ENCODE results near the gene HDAC4. TPM values are rescaled to one million over a fixed set of nuclear protein-coding genes. Genes with fewer than 3 reads are reported as not detected.
"Not testable (repeated sequence)": the region's sequence is repeated elsewhere in the genome, so short reads cannot be mapped to it uniquely, and the experiment has no call there.

Gene HDAC4
- polyA plus RNA-seq, 3 donors, result 12.3 to 22.6 (median 14.5) TPM

DNA sequence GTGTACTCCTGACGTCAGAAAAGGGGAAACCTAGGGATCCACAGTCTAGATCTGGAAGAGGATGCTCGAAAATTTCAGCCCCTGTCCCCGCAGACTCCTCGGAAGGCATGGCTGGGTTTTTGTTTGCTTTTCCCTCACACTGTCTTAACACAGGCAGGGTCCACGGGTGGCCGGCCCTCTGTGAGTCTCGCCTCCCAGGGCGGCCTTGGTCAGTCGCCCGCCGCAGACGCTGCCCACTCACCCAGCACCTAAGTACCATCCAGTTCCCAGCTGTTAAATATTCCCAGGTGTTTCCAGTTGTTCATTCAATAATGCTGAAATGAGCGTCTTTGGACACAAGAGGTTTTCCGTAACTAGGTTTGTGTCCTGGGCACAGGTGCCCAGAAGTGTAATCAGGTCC, 359.8 kb downstream of the HDAC4 start:
- no peak for DNase-seq (ENCODE audit: extremely low read depth in 1 of 11, low read depth in 9 of 11, low spot score in 4 of 11)

DNA sequence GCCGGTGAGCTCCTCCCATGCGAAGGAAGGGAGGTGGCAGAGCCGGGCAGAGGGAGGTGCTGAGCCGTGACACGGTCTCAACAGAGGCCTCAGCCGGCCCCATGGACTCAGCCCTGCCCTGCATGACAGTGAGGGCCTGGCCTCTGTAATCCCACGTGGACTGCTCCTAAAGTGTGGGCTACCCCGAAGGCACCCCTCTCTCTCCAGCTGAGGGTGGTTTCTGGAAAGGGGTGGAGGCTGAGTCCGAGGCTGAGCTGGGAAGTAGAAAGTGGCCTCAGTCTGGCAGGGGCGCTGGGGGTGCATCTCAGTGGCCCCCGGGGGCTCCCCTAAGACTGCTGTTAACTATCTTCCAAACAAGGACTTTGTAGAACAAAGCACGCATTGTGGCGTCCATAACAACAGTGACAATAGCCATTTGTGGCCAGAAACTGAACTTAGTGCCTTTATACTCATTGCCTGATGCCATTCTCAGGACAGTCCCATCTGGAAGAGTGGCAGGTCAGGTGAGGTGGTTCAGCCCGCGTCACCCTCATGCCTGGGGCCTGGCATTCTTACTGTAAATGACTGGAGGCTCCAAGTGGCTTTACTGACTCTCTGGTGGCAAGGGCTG, 360.6 kb downstream of the HDAC4 start:
- DNase-seq (ENCODE audit: extremely low read depth in 1 of 11, low read depth in 9 of 11, low spot score in 4 of 11), result no peak

DNA sequence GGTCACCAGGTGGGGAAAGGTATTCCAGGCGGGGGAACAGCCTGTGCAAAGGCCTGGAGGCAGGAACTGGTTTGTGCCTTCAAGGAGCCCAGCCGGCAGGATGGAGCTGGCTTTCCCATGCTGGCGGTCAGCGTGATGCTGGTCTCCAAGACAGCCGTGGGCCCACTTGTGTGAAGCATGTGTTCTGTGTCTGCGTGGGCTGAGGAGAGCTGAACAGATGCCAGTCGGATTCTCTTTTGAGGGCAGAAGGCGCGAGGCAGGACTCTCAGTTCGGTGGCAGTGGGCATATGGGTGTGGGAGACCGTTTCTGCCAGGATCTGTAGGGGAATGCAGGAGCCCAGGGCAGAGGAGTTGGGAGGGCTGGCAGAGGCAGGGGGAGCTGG, 361.4 kb downstream of the HDAC4 start:
- no peak for DNase-seq (ENCODE audit: extremely low read depth in 1 of 11, low read depth in 9 of 11, low spot score in 4 of 11)

DNA sequence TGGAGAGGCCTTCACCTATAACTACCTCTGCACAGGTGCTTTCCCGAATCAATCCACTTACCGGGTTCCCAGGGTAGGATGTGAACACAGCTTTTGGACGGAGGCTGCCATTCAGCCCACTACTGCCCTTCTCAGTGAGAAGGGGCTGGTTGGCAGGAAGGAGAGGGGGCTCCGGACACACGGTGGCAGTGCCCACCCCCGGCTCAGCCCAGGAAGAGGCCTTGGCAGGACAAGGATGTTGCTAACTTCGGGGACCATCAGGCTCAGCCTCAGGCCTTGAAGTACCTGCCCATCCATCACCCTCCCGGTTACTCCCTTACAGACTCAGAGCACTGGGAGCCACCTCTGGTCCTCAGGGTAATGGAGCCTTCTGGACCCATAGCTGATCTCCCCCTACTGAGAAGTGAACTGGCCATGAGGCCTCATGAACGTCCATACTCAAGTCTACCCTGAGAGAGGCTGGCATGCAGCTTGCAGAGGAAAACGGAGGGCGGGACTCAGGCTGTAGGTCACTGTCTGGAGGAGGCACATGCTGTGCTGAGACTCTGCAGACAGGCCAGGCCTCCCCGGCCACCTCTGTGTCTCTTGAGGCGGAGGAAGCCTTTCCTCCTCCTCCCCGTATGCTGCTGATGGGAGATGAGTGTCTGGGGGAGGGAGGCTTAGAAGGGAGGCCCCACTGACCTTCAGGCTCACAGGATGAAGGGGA, 361.9 kb downstream of the HDAC4 start:
- DNase-seq (ENCODE audit: extremely low read depth in 1 of 11, low read depth in 9 of 11, low spot score in 4 of 11), result no peak

DNA sequence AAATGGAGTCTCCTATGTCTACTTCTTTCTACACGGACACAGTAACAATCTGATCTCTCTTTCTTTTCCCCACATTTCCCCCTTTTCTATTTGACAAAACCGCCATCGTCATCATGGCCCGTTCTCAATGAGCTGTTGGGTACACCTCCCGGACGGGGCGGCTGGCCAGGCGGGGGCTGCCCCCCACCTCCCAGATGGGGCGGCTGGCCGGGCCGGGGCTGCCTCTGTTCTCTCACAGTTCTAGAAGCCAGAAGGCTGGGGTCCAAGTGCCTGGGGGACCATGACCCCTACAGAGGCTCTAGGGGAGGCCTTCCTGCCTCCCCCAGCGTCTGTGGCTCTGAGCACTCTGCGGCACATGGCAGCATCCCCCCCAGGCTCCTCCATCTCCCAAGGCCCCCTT, 362.5 kb downstream of the HDAC4 start:
- not testable (repeated sequence) for DNase-seq (ENCODE audit: extremely low read depth in 1 of 11, low read depth in 9 of 11, low spot score in 4 of 11)

DNA sequence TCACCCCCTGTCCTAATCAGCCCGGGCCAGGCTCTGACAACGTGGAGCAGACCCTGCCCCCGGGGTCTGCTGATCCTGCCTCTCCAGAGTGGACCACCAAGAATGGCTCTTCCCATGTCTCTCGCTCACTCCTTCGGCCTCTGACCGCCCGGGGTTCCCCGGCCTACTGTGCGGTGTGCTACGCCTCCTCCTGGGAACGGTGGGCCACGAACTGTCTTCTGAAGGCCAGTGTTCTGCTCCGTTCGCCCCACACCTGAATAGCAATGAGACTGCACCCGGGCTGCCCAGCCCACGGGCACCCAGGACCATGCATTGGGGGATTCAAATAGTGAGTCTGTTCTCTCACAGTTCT, 363.3 kb downstream of the HDAC4 start:
- no peak for DNase-seq (ENCODE audit: extremely low read depth in 1 of 11, low read depth in 9 of 11, low spot score in 4 of 11)

DNA sequence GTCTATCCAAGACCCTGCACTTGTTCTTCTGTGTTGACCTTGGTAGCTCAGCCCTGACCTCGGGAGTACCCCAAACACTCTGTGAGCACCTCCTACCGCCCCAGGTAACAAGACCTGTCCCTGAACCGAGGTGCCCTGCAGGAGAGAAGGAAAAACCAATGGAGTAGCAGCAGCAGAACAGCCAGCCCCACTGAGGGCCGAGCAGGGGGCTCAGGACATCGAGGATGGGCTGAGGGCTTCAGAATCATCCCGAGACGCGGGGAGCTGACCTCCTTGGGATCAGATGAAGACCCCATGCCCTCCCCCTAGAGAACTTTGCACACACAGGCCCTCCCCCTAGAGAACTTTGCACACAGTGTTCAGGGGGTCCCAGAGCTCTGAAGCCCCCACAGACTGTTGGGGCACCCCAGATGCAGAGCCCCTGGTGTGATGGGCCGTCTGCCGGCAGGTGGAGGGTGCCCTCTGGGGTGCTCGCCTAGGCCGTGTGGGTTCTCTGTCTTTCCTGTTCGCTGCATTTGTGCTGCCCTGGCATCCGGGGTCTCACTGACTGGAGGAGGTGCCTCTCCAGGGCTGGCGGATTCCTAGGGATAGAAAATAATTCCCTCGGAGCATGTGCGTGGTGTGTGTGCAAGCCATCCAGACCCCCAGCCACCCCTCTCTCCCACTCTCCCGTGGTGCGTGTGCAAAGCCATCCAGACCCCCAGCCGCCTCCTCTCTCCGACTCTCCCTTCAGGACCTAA, 363.8 kb downstream of the HDAC4 start:
- DNase-seq (ENCODE audit: extremely low read depth in 1 of 11, low read depth in 9 of 11, low spot score in 4 of 11), result no peak

DNA sequence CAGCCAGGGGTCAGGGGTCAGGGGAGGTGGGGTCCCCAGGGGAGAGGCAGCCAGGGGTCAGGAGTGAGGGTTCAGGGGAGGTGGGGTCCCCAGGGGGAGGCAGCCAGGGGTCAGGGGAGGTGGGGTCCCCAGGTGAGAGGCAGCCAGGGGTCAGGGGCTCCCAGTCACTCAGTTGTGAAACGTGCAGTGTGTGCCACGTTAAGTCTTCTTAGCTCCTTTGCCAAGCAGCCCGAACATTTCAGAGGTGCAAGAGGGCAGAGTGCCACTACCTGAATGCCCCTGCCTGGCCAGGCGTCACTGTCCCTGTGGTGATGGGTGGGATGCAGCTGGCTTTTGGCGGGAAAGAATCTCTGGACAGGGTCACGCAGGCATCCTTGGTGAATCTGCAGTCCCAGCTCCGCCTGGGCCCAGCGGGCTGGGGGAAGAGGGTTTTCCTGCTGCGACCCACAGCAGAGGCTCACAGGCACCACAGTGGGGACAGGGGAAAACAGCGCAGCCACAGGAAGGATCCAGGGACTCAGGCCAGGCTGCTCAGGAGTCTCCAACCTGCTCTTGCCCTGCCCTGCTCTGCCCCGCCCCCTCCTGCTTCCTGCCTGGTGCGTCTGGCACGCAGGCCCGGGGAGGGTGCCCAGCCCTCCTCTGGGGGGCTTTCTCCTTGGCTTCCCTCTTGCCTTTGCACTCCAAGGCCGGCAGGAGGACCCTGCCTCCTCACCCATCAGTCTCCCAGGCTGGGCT, 364.7 kb downstream of the HDAC4 start:
- DNase-seq (ENCODE audit: extremely low read depth in 1 of 11, low read depth in 9 of 11, low spot score in 4 of 11), result no peak

DNA sequence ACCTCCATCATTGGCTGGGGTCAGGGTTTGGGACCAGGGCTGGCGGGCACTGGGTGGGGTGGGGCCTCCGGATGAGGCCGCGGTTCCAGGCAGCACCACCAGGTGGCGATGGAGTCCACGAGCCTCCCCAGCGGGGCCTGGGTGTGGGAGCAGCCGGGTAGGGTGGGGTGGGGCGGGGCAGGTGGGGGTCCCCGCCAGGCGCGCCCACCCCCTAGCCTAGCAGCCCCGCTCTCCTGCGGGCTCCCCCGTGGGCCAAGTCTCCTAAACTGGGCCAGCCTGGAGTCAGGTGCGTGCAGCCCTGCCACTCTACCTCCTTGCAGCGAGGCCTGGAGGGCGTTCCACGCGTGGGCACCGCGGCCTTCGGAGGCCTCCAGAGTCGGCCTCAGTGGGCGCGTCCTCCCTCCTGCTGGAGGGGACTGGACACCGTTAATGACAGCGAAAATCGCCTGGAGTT, 365.4 kb downstream of the HDAC4 start:
- DNase-seq (ENCODE audit: extremely low read depth in 1 of 11, low read depth in 9 of 11, low spot score in 4 of 11), result peak in 1 of 11 donors; percentile 17

DNA sequence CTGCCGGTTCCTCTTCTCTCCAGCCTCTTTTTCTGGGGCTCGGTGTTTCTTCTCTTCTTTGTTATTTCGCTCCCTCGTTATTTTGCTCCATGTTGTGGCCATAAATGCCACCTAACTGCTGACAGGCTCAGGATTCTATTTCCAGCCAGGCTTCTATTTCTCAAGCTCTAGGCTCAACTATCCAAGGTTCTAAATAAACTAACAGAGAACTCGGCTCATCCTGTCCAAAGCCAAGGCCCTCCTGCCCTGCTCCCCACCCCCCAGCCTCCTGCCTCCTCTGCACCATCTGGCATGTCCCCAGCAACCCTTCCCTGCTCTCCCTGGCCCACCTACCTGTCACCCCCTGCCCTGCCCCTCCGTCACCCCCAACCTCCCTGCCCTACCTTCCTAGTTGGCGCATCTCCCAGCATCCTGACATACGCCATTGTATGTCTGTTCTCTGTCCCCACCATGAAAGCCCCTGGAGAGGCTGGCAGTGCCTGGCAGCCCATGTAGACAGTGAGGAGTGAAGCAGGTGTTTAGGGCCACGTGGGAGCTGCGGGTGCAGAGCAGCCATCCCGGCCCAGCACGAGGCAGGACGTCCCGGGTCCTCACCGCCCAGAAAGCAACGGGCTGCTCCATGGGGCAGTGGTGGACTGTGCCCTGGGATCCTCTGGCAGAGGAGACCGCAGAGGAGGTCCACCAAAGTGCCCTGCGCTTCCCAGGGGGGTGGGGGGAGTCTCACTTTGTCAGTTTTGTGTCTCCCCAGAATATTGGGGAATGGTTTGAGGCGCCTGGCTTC, 366.1 kb downstream of the HDAC4 start:
- DNase-seq (ENCODE audit: extremely low read depth in 1 of 11, low read depth in 9 of 11, low spot score in 4 of 11), result no peak

DNA sequence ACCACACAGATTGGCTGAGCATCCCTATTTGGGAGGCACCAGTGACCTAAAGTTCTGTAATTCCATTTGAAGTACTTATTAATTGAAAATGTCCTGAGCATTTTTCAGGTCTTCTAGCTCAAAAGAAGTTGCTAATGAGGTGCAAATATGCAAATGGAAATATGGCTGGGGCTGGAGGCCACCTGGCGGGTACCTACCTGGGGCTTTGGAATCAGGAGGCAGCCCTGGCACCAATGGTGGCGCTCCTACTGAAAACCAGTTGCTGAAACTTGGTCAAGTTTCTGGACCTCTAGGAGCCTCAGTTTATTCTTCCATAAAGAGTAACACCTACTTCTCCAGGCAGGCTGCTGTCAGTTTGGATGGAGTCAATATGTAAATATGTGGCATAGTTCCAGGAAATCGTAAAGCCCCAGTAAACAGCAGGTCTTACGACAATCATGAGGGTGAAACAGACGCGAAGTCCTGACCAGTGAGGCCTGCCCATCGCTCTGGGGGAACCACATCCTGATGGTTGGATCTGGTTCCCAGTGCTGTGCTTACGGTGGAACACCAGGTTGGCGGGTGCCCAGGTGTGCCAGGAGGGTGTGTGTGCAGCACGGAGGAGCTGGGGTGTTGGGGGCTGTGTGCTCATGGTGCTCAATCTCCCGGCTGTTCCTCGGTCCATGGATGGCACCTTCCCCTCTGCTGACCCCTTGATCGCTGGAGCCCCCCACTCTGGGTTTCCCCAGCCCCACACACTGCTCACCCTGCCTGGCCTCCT, 366.8 kb downstream of the HDAC4 start:
- DNase-seq (ENCODE audit: extremely low read depth in 1 of 11, low read depth in 9 of 11, low spot score in 4 of 11), result no peak

DNA sequence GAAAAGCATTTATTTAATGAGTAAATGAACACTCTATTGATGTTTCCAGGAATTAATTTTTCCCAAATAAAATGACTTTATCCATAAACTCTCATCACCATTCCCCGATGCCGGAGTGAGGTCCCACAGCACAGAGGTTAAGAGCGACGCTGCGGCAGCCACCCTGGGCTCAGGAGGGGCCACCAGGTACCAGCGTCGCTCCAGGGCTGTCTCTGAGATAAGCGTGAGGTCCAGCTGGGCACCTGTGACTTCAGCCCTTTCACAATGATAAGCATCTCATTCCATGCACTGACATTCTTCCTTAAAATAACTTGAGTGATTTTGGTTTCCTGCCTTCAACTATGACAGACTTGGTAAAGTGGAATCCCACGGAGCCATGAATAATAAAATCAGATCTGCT, 370.9 kb downstream of the HDAC4 start:
- DNase-seq (ENCODE audit: extremely low read depth in 1 of 11, low read depth in 9 of 11, low spot score in 4 of 11), result no peak

DNA sequence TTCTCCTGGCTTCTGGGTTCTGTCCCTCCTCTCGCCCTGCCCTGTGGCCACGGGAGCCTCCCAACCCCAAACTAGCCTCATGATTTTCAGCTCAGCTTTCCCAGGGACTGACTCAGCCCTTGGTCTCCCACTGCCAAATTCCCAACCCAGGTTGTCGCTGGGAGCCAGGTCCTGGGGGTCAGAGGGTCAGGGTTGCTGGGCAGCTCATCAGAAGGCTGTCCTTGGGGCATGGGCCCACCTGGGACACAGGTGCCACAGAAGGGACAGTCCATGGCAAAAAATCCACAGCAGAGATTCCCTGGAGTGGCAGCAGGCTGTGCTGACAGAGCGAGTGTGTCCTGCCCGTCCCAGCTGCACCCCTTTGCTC, 372.6 kb downstream of the HDAC4 start:
- DNase-seq (ENCODE audit: extremely low read depth in 1 of 11, low read depth in 9 of 11, low spot score in 4 of 11), result no peak

DNA sequence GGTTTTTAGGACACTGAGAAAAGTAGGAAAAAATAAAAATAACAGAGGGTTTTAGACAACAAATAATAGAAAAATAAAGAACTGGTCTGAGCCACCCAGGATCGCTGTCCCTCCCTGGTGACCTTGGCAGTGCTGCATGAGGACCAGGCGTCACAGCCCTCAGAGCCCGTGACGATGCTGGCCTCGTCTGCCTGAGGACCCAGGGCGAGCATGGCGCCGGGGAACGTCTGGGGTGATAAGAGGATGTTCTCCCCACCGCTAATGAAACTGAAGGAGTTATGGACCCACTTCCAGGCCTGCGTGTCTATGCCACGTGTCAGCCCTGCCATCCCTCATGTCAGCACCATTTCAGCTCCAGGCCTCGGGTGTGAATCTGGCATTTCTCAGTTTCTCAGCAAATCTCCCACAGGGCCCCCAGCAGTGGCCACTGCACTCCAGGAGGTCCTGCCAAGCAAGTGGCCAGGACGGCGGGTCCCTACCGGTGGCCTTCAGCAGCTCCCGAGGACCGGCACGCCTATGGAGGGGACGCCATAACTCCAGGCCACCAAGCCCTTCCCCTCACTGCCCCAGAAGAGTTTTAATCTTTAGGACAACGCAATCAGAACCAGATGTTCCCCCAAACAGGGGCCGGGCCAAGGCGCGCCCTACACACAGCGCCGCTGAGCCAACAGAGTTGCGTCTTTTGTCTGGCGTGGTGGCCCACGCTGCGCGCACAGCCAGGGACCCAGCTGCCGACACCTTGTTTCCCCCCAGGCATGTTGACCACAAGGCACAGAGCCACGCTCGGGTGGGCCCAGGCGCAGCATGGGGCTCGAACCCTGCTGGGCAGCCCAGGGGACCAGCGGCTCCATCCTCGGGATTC, 373.2 kb downstream of the HDAC4 start:
- no peak for DNase-seq (ENCODE audit: extremely low read depth in 1 of 11, low read depth in 9 of 11, low spot score in 4 of 11)

DNA sequence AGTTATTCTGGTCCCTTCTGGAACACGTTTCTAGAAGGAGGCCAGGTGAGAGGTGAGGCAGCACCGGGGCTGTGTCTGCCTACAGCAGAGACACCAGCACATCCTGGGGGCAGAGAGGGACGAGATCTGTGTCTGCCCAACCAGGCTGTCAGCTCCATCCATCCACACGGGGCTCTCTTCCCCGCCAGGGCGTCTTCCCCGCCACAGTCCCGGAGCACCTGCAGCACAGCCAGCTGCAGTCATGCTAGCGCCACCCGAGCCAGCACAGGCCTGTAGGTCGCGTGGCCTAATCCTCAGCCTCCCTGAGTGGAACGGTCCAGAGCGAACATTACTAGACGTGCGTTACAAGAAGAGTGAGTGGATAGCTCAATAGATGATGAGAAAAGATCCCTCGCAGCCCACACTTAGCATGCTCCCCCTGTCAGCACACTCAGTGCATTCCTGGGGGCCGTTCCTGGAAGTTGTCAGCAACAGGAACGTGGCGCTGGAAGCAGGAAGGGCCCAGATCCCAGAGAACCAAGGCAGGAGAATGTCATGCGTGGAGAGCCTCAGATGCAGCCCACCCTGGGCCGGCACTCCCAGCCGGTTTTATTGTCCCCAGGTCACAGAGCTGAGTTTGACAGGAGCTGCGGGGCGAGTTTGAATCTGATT, 374.0 kb downstream of the HDAC4 start:
- no peak for DNase-seq (ENCODE audit: extremely low read depth in 1 of 11, low read depth in 9 of 11, low spot score in 4 of 11)

DNA sequence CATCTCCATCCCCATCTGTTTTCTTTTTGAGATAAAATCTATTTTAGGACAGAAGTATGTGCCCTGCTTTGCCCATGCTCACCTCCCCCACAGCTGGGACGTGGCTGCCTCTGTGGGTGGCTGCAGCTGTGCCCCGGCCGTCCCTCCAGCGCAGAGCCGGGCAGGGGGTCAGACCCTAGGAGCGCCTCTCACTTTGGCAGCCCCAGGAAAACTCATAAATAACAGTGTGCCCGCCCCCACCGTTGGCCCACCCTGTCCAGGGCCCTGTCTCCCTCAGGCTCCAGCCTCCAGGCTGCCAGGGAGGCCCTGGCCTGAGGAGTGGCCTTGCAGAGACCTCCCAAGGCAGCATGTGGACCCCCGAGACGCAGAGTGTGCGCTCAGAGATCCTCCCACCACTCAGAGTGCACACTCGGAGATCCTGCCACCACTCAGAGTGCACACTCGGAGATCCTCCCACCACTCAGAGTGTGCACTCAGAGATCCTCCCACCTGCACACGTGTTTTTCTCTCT, 374.8 kb downstream of the HDAC4 start:
- DNase-seq (ENCODE audit: extremely low read depth in 1 of 11, low read depth in 9 of 11, low spot score in 4 of 11), result no peak
